Glutamatergic neuron (in vitro differentiated cells): ENCODE measurements around the gene TFCP2. TPM values are rescaled to one million over a fixed set of nuclear protein-coding genes. Genes with fewer than 3 reads are reported as not detected.

Experiments used
- DNase-seq: peaks from one replicate; pipeline ENCODE4 v3.0.0; 2022
- H3K27ac Mint-ChIP-seq: one replicate; pipeline ENCODE4 v1.8.0; 2020; ENCODE audit warnings: mild to moderate bottlenecking, mixed read lengths, inconsistent platforms; ENCODE audit not compliant: unreplicated experiment
- H3K27me3 Mint-ChIP-seq: one replicate; pipeline ENCODE4 v1.8.0; 2020; ENCODE audit warnings: mild to moderate bottlenecking, moderate library complexity, mixed read lengths, inconsistent platforms; ENCODE audit not compliant: unreplicated experiment
- H3K36me3 Mint-ChIP-seq: one replicate; pipeline ENCODE4 v1.8.0; 2020; ENCODE audit warnings: mild to moderate bottlenecking, mixed read lengths, inconsistent platforms; ENCODE audit not compliant: unreplicated experiment
- H3K4me1 Mint-ChIP-seq: one replicate; pipeline ENCODE4 v1.8.0; 2020; ENCODE audit warnings: mild to moderate bottlenecking, low read depth, mixed read lengths, inconsistent platforms; ENCODE audit not compliant: unreplicated experiment
- H3K4me3 Mint-ChIP-seq: one replicate; pipeline ENCODE4 v1.8.0; 2020; ENCODE audit warnings: mild to moderate bottlenecking, mixed read lengths, inconsistent platforms; ENCODE audit not compliant: unreplicated experiment
- H3K9me3 Mint-ChIP-seq: one replicate; pipeline ENCODE4 v1.8.0; 2020; ENCODE audit warnings: mild to moderate bottlenecking, moderate library complexity, mixed read lengths, inconsistent platforms; ENCODE audit not compliant: unreplicated experiment
- CTCF ChIP-seq: fragments of 200-600 bp; sonication (generic); IDR thresholded peaks from one replicate; pipeline ENCODE4 v1.5.0; 2021; ENCODE audit not compliant: partially characterized antibody, unreplicated experiment
- total RNA-seq: library from RNA; stranded (reverse); fragmentation: NEBNext Ultra II Directional; extraction: Animal tissue kit (Norgen Biotek cat#: 25700); gene quantifications from one replicate; pipeline ENCODE4 v1.2.1, GENCODE V29; 2021; ENCODE audit not compliant: unreplicated experiment

TFCP2 gene
- total RNA-seq, 1 donor from 2014 or later, result 21.7 TPM

GRCh38 chr12:51185171-51185717, 12.3 kb upstream of the TFCP2 start:
- TF ChIP-seq CTCF, result no peak
- peaks cover 26% of the 10 kb centered on the region for H3K4me1 Mint-ChIP-seq
- H3K27me3 Mint-ChIP-seq, result peaks cover 2% of the 10 kb centered on the region
- DNase-seq, result no peak
- H3K27ac Mint-ChIP-seq, result no peak overlapping the region
- no peak overlapping the region for H3K4me3 Mint-ChIP-seq
- no peaks in the 10 kb centered on the region for H3K9me3 Mint-ChIP-seq
- no peaks in the 10 kb centered on the region for H3K36me3 Mint-ChIP-seq

- DNase-seq, result no peak
- Mint-ChIP-seq H3K4me1 (peaks cover 25% of the 10 kb centered on the region), H3K27me3 (peaks cover 2% of the 10 kb centered on the region), H3K4me3 (no peak overlapping the region), H3K9me3 (no peaks in the 10 kb centered on the region), H3K36me3 (no peaks in the 10 kb centered on the region), H3K27ac (no peak overlapping the region)
- TF ChIP-seq CTCF, result no peak
Observed at GRCh38 chr12:51183816-51184215, 10.9 kb upstream of the TFCP2 start.

- Mint-ChIP-seq H3K4me1 (peaks cover 23% of the 10 kb centered on the region), H3K4me3 (no peak overlapping the region)
- no peak for TF ChIP-seq CTCF
Observed at GRCh38 chr12:51183349-51183748, 10.4 kb upstream of the TFCP2 start.

GRCh38 chr12:51181558-51181957, 8.6 kb upstream of the TFCP2 start:
- TF ChIP-seq CTCF, result no peak
- Mint-ChIP-seq H3K36me3 (no peaks in the 10 kb centered on the region), H3K4me3 (no peak overlapping the region), H3K4me1 (peaks cover 7% of the 10 kb centered on the region), H3K9me3 (no peaks in the 10 kb centered on the region), H3K27ac (no peak overlapping the region), H3K27me3 (peaks cover 2% of the 10 kb centered on the region)
- DNase-seq, result no peak

More at GRCh38 chr12:51183349-51183748, 10.4 kb upstream of the TFCP2 start:
- Mint-ChIP-seq H3K27me3 (peaks cover 2% of the 10 kb centered on the region), H3K9me3 (no peaks in the 10 kb centered on the region), H3K27ac (no peak overlapping the region), H3K36me3 (no peaks in the 10 kb centered on the region)
- DNase-seq, result no peak

DNA sequence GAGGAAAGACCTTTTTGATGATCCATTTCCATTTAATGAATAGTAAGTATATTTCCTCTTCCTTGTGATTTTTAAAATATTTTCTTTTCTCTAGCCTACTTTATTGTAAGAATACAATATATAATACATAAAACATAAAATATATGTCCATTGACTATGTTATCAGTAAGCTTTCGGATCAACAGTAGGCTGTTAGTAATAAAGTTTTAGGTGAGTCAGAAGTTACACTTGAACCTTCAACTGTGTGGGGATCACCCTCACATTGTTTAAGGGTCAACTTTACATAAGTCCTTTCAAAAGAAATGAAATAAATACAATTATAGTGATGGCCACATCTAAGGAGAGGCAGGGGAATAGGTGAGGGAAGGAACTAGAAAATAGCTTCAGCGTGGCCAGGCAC, 5.0 kb upstream of the TFCP2 start:
- Mint-ChIP-seq H3K4me3 (no peak overlapping the region), H3K36me3 (no peaks in the 10 kb centered on the region), H3K9me3 (peaks cover 2% of the 10 kb centered on the region), H3K27me3 (no peaks in the 10 kb centered on the region), H3K4me1 (no peaks in the 10 kb centered on the region), H3K27ac (no peak overlapping the region)
- TF ChIP-seq CTCF, result no peak
- DNase-seq, result no peak
